Measurements from ENCODE around the gene C10orf90.

- TF ChIP-seq CTCF (IDR thresholded peaks at IDR 0.05; ENCODE audit: insufficient read depth, low read length) (no peak), GABPA (IDR thresholded peaks at IDR 0.05; ENCODE audit: low read depth) (no peak), REST (IDR thresholded peaks at IDR 0.05; ENCODE audit: insufficient replicate concordance, low read depth) (no peak)
These were observed 277.4 kb downstream of the C10orf90 start for GRCh38 chr10:126393076-126393475.

Measured in HL-60 (cell line).